ENCODE data around the gene NAA80.
A peak's percentile ranks its signal among the peaks of the same experiment; 100 is the strongest.

NAA80 gene

DNA sequence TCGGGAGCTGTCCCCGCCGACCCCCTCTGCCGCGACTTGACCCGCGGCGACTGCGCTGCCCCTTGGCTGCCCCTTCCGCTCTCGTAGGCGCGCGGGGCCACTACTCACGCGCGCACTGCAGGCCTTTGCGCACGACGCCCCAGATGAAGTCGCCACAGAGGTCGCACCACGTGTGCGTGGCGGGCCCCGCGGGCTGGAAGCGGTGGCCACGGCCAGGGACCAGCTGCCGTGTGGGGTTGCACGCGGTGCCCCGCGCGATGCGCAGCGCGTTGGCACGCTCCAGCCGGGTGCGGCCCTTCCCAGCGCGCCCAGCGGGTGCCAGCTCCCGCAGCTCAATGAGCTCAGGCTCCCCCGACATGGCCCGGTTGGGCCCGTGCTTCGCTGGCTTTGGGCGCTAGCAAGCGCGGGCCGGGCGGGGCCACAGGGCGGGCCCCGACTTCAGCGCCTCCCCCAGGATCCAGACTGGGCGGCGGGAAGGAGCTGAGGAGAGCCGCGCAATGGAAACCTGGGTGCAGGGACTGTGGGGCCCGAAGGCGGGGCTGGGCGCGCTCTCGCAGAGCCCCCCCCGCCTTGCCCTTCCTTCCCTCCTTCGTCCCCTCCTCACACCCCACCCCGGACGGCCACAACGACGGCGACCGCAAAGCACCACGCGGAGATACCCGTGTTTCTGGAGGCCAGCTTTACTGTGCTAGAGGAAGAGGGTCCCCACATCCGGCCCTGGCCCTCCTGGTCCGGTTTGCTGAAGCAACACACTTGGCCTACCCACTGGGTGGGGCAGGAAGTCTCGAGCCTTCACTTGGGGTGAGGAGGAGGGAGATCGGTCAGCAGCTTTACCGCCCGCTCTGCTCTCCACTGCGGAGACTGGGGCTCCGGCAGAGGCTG, 41.5 kb upstream of the NAA80 start, which contains the start of gene RASSF1:
TSS of gene RASSF1 (minus strand) at position 389 of the 882 bp plus-strand sequence. CDS start at position 358, 31 bp downstream.
- Histone ChIP-seq H3K9ac (ENCODE audit: insufficient read length) (no peak within 1 kb of the TSS), H3K9me3 (ENCODE audit: low read depth, low read length) (no peaks in the 10 kb centered on the region), H3K36me3 (ENCODE audit: insufficient read depth, low read length) (no peaks in the 10 kb centered on the region), H3K27ac (no peak within 1 kb of the TSS), H3K4me3 (no peak within 1 kb of the TSS)
- DNase-seq (ENCODE audit: low read depth, low spot score), result no peak
- TF ChIP-seq FOXP2 (optimal IDR thresholded peaks at IDR 0.05; ENCODE audit: control extremely low read depth, extremely low read length, insufficient read depth) (no peak), EZH2 (IDR thresholded peaks at IDR 0.05) (no peak), POLR2AphosphoS5 (IDR thresholded peaks at IDR 0.05; ENCODE audit: borderline replicate concordance, low read depth, low read length) (no peak)

- no peak for TF ChIP-seq FOXP2 (optimal IDR thresholded peaks at IDR 0.05; ENCODE audit: control extremely low read depth, extremely low read length, insufficient read depth)
- no peak for TF ChIP-seq EZH2 (IDR thresholded peaks at IDR 0.05)
- no peak for TF ChIP-seq POLR2AphosphoS5 (IDR thresholded peaks at IDR 0.05; ENCODE audit: borderline replicate concordance, low read depth, low read length)
- DNase-seq (ENCODE audit: low read depth, low spot score), result no peak
- Histone ChIP-seq H3K9ac (ENCODE audit: insufficient read length) (no peak overlapping the region), H3K9me3 (ENCODE audit: low read depth, low read length) (no peaks in the 10 kb centered on the region), H3K4me3 (no peak overlapping the region), H3K36me3 (ENCODE audit: insufficient read depth, low read length) (no peaks in the 10 kb centered on the region), H3K27ac (no peak overlapping the region)
These were observed 40.9 kb upstream of the NAA80 start for GRCh38 chr3:50340147-50340447.

GRCh38 chr3:50339485-50340146, 40.4 kb upstream of the NAA80 start:
- no peak overlapping the region for H3K4me3 ChIP-seq
- no peak for DNase-seq (ENCODE audit: low read depth, low spot score)
- H3K9ac ChIP-seq (ENCODE audit: insufficient read length), result no peak overlapping the region
- TF ChIP-seq FOXP2 (optimal IDR thresholded peaks at IDR 0.05; ENCODE audit: control extremely low read depth, extremely low read length, insufficient read depth), result no peak
- TF ChIP-seq POLR2AphosphoS5 (IDR thresholded peaks at IDR 0.05; ENCODE audit: borderline replicate concordance, low read depth, low read length), result no peak
- no peak for TF ChIP-seq EZH2 (IDR thresholded peaks at IDR 0.05)
- H3K36me3 ChIP-seq (ENCODE audit: insufficient read depth, low read length), result no peaks in the 10 kb centered on the region
- no peak overlapping the region for H3K27ac ChIP-seq
- H3K9me3 ChIP-seq (ENCODE audit: low read depth, low read length), result no peaks in the 10 kb centered on the region

- H3K27ac ChIP-seq, result no peak overlapping the region
- no peak overlapping the region for H3K9ac ChIP-seq (ENCODE audit: insufficient read length)
- no peaks in the 10 kb centered on the region for H3K36me3 ChIP-seq (ENCODE audit: insufficient read depth, low read length)
- no peak for TF ChIP-seq EZH2 (IDR thresholded peaks at IDR 0.05)
- TF ChIP-seq POLR2AphosphoS5 (IDR thresholded peaks at IDR 0.05; ENCODE audit: borderline replicate concordance, low read depth, low read length), result no peak
- no peaks in the 10 kb centered on the region for H3K9me3 ChIP-seq (ENCODE audit: low read depth, low read length)
- DNase-seq (ENCODE audit: low read depth, low spot score), result no peak
- no peak overlapping the region for H3K4me3 ChIP-seq
These were observed 39.8 kb upstream of the NAA80 start for GRCh38 chr3:50338965-50339364.

DNA sequence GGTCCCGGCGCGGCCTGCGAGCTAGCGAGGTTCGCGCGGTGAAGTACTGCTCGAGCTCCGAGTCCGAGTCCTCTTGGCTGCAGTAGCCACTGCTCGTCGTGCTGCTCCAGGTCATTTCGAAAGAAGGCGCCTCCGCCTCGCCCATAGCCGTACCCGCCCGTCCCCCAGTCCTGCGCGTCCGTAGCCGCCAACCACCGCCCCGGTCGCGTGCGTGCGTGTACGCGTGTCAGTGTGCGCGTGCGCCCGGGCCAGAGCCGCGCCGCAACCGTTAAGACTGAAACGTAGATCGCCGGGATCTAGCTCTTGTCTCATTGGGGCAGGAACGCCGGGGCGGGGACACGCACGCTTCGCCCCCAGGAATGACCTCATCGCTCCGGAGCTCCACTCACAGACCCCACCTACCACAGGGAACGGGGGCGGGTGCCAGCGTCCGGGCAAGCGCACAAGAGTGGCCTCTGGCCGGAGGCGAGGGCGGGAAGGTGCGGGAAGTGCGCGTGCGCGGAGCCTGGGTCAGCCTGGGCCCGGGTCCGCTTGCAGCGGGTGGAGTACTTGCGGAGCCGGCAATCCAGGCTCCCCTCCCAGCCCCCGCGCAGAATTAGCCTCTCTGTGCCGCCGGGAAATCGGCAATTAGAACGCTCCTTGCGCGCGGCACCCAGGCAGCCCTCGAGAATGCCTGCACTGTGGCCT, 38.1 kb upstream of the NAA80 start:
- TF ChIP-seq FOXP2 (optimal IDR thresholded peaks at IDR 0.05; ENCODE audit: control extremely low read depth, extremely low read length, insufficient read depth) (no peak), POLR2AphosphoS5 (IDR thresholded peaks at IDR 0.05; ENCODE audit: borderline replicate concordance, low read depth, low read length) (peak; percentile 94)
- Histone ChIP-seq H3K4me3 (peak overlapping the region; percentile 86), H3K9ac (ENCODE audit: insufficient read length) (peak overlapping the region; percentile 94), H3K36me3 (ENCODE audit: insufficient read depth, low read length) (no peaks in the 10 kb centered on the region; the same call in 1 of the 2 replicates), H3K27ac (0 out of 2 replicates have a peak overlapping the region, but pooled peaks have one; percentile 36), H3K9me3 (ENCODE audit: low read depth, low read length) (no peaks in the 10 kb centered on the region)
- DNase-seq (ENCODE audit: low read depth, low spot score), result peak; percentile 51

- Histone ChIP-seq H3K27ac (0 out of 2 replicates have a peak overlapping the region, but pooled peaks have one; percentile 36), H3K9ac (ENCODE audit: insufficient read length) (peak overlapping the region; percentile 94), H3K4me3 (peak overlapping the region; percentile 86), H3K9me3 (ENCODE audit: low read depth, low read length) (no peaks in the 10 kb centered on the region), H3K36me3 (ENCODE audit: insufficient read depth, low read length) (peaks cover 7% of the 10 kb centered on the region; the same call in 1 of the 2 replicates)
- no peak for DNase-seq (ENCODE audit: low read depth, low spot score)
- no peak for TF ChIP-seq POLR2AphosphoS5 (IDR thresholded peaks at IDR 0.05; ENCODE audit: borderline replicate concordance, low read depth, low read length)
- no peak for TF ChIP-seq FOXP2 (optimal IDR thresholded peaks at IDR 0.05; ENCODE audit: control extremely low read depth, extremely low read length, insufficient read depth)
- TF ChIP-seq EZH2 (IDR thresholded peaks at IDR 0.05), result no peak
These were observed 37.4 kb upstream of the NAA80 start for GRCh38 chr3:50336452-50337174.

DNA sequence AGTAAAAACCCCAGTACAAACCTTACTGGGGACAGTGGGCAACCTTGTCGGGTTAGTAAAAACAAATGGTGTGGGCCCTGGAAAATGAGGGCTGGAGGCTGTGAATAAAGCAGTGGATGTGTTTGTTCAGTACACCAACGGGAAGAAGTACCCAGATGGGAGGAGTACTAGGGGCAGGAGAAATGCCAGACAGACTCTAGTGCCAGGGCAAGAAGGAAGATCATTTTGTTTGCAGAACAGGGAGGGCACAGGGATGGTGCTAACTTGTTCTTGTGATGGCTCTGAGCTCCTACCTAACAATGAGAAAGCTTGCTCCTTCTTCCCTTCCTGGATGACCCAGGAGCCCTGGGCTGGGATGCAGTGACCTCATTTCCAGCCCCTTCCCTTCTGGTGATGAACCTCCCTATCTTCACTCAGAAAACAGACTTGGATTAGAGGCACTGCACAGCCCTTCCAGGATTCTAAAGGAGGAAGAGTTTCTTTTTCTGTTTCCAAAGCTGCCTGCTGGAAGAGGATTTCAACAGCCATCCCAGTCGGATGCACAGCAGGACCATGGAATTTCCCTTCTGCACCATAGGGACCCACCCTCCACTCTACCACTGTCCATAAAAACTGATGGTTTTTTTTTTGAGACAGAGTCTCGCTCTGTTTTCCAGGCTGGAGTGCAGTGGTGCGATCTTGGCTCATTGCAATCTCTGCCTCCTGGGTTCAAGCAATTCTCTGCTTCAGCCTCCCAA, 35.3 kb upstream of the NAA80 start:
- Histone ChIP-seq H3K27ac (no peak overlapping the region), H3K9ac (ENCODE audit: insufficient read length) (no peak overlapping the region), H3K4me3 (no peak overlapping the region), H3K9me3 (ENCODE audit: low read depth, low read length) (no peaks in the 10 kb centered on the region), H3K36me3 (ENCODE audit: insufficient read depth, low read length) (peaks cover 18% of the 10 kb centered on the region; the same call in 1 of the 2 replicates)
- TF ChIP-seq FOXP2 (optimal IDR thresholded peaks at IDR 0.05; ENCODE audit: control extremely low read depth, extremely low read length, insufficient read depth), result no peak
- no peak for TF ChIP-seq POLR2AphosphoS5 (IDR thresholded peaks at IDR 0.05; ENCODE audit: borderline replicate concordance, low read depth, low read length)
- TF ChIP-seq EZH2 (IDR thresholded peaks at IDR 0.05), result no peak
- DNase-seq (ENCODE audit: low read depth, low spot score), result no peak

Measured in SK-N-MC (cell line).